ENCODE results near the gene OR5W2.
"Not testable (repeated sequence)": the region's sequence is repeated elsewhere in the genome, so short reads cannot be mapped to it uniquely, and the experiment has no call there.

OR5W2 gene

GRCh38 chr11:55914482-55914881, at the start of gene OR5W2:
Gene OR5W2, minus strand, starts transcription at chr11:55914582. Its CDS starts 0 bp downstream, at chr11:55914582.
- no peak for DNase-seq (ENCODE audit: low spot score)

- no peak for DNase-seq (ENCODE audit: low spot score)
Measured at GRCh38 chr11:55956521-55956920, 42.1 kb upstream of the OR5W2 start.

GRCh38 chr11:55949330-55949729, 34.9 kb upstream of the OR5W2 start:
- DNase-seq (ENCODE audit: low spot score): no peak

GRCh38 chr11:55942785-55943392, 28.5 kb upstream of the OR5W2 start:
- DNase-seq (ENCODE audit: low spot score): no peak

GRCh38 chr11:55936300-55936699, 21.9 kb upstream of the OR5W2 start, which contains the start of gene OR5I1:
Gene OR5I1, minus strand, starts transcription at chr11:55936400. Its CDS starts 0 bp downstream, at chr11:55936400.
- no peak for DNase-seq (ENCODE audit: low spot score)

- DNase-seq (ENCODE audit: low spot score): no peak
Measured at GRCh38 chr11:55920537-55920936, 6.2 kb upstream of the OR5W2 start.

GRCh38 chr11:55902308-55902707, 12.1 kb downstream of the OR5W2 start:
- no peak for DNase-seq (ENCODE audit: low spot score)

GRCh38 chr11:55895216-55895615, 19.2 kb downstream of the OR5W2 start:
- DNase-seq (ENCODE audit: low spot score): no peak

- not testable (repeated sequence) for DNase-seq (ENCODE audit: low spot score)
Measured at GRCh38 chr11:55885481-55885880, 28.9 kb downstream of the OR5W2 start.

GRCh38 chr11:55884995-55885394, 29.4 kb downstream of the OR5W2 start:
- DNase-seq (ENCODE audit: low spot score): not testable (repeated sequence)

- DNase-seq (ENCODE audit: low spot score): not testable (repeated sequence)
Measured at GRCh38 chr11:55882997-55883396, 31.4 kb downstream of the OR5W2 start, which contains the start of gene TRIM51. Gene TRIM51, plus strand, starts transcription at chr11:55883297. Its CDS starts 2,132 bp downstream, at chr11:55885429.

GRCh38 chr11:55873146-55873545, 41.2 kb downstream of the OR5W2 start:
- not testable (repeated sequence) for DNase-seq (ENCODE audit: low spot score)

- DNase-seq (ENCODE audit: low spot score): not testable (repeated sequence)
Measured at GRCh38 chr11:55872731-55873130, 41.7 kb downstream of the OR5W2 start.

GRCh38 chr11:55867354-55867753, 47.0 kb downstream of the OR5W2 start:
- DNase-seq (ENCODE audit: low spot score): not testable (repeated sequence)

Data from germinal center (tissue), 1 donor.